ENCODE data around the gene TMEM63A.

DNA sequence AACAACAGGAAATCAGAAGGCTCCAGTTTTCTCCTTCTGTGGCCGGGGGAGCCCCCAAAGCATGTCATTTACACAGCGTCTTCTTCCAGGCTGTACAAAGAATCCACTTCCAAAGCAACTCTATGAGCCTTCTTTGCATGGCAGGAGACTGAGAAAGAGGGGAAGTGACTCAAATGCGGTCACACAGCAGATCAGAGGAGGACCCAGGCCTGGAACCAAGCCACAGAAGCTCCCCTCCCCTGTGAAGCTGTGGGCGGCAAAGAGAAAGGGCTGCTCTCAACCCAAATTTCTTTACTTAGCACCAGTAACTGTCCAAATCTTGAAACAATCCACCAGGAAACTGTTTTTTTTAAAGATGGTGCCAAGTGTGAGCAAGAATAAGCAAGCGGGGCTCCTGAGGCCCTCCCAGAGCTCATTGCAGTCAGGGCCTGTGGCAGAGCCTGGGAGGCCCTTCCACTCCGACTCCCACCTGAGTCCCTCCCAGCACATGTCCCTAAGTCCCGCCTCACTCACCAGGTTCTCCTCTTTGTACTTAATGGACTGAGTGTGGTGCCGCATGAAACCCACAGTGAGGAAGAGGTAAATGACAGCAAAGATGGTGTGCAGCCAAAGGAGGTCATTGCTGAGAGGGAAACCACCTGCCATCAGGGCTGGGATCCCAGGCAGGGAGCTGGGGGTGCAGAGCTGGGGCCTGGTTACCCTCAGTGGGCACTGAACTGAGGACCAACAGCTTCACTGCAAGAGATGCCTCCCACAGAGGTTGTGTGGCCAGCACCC, 15.9 kb downstream of the TMEM63A start:
- TF ChIP-seq, protein P1, sequence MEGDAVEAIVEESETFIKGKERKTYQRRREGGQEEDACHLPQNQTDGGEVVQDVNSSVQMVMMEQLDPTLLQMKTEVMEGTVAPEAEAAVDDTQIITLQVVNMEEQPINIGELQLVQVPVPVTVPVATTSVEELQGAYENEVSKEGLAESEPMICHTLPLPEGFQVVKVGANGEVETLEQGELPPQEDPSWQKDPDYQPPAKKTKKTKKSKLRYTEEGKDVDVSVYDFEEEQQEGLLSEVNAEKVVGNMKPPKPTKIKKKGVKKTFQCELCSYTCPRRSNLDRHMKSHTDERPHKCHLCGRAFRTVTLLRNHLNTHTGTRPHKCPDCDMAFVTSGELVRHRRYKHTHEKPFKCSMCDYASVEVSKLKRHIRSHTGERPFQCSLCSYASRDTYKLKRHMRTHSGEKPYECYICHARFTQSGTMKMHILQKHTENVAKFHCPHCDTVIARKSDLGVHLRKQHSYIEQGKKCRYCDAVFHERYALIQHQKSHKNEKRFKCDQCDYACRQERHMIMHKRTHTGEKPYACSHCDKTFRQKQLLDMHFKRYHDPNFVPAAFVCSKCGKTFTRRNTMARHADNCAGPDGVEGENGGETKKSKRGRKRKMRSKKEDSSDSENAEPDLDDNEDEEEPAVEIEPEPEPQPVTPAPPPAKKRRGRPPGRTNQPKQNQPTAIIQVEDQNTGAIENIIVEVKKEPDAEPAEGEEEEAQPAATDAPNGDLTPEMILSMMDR (optimal IDR thresholded peaks at IDR 0.05 in 1 of 3, IDR thresholded peaks at IDR 0.05 in 1 of 3, conservative IDR thresholded peaks at IDR 0.05 in 1 of 3; ENCODE audit: extremely low read depth in 1 of 3, insufficient read depth in 2 of 3, low read length in 3 of 3) = no peak
- TF ChIP-seq EZH2 (IDR thresholded peaks at IDR 0.05; ENCODE audit: low read length) = no peak

All from keratinocyte (primary cell).